ENCODE data around the gene EIF3K. TPM values are rescaled to one million over a fixed set of nuclear protein-coding genes. Genes with fewer than 3 reads are reported as not detected.

The EIF3K gene
- total RNA-seq, 4 donors from 2014 or later, result 392 to 489 (median 414) TPM

- no peaks in the 10 kb centered on the region for H3K27me3 ChIP-seq
- no peak for TF ChIP-seq EP300 (IDR thresholded peaks at IDR 0.05)
- peak overlapping the region; percentile 95 to 97 (median 96) for H3K27ac ChIP-seq
- no peaks in the 10 kb centered on the region for H3K36me3 ChIP-seq
- no peaks in the 10 kb centered on the region for H3K9me3 ChIP-seq
- no peak for ATAC-seq
- H3K4me3 ChIP-seq, result peak overlapping the region; percentile 97 to 99
- WGBS, 2 donors (ENCODE audit: low coverage in 1 of 2), result 0 to 1% methylated on average over 19 of the region's 19 CpGs
- peaks cover 5 to 53% (median 17%) of the 10 kb centered on the region in 3 donors for H3K4me1 ChIP-seq
Observed at GRCh38 chr19:38647966-38648768, 29.2 kb downstream of the EIF3K start.

- ATAC-seq, result no peak
- 0 to 1% methylated on average over 10 to 13 of the region's 13 CpGs for WGBS, 2 donors (ENCODE audit: low coverage in 1 of 2)
- H3K4me1 ChIP-seq, result peaks cover 7 to 60% (median 18%) of the 10 kb centered on the region in 3 donors
Observed at GRCh38 chr19:38648769-38649304, 29.8 kb downstream of the EIF3K start.

GRCh38 chr19:38649305-38650171, 30.6 kb downstream of the EIF3K start:
- ATAC-seq, result no peak
- no peak for TF ChIP-seq POLR2A (IDR thresholded peaks at IDR 0.05)
- peak; percentile 25 for TF ChIP-seq POLR2AphosphoS5 (IDR thresholded peaks at IDR 0.05)
- TF ChIP-seq CTCF (IDR thresholded peaks at IDR 0.05), result no peak
- TF ChIP-seq EP300 (IDR thresholded peaks at IDR 0.05), result no peak
- Histone ChIP-seq H3K36me3 (no peaks in the 10 kb centered on the region), H3K27ac (peak overlapping the region; percentile 95 to 97 (median 96)), H3K9me3 (no peaks in the 10 kb centered on the region), H3K4me3 (peak overlapping the region; percentile 97 to 99), H3K27me3 (no peaks in the 10 kb centered on the region), H3K4me1 (peaks cover 11 to 67% (median 25%) of the 10 kb centered on the region in 3 donors)
- WGBS, 2 donors (ENCODE audit: low coverage in 1 of 2), result 13 to 15% methylated on average over 8 to 14 of the region's 15 CpGs

More at GRCh38 chr19:38648769-38649304, 29.8 kb downstream of the EIF3K start:
- peak overlapping the region; percentile 97 to 99 for H3K4me3 ChIP-seq
- peak overlapping the region; percentile 95 to 97 (median 96) for H3K27ac ChIP-seq
- H3K36me3 ChIP-seq, result no peaks in the 10 kb centered on the region
- H3K9me3 ChIP-seq, result no peaks in the 10 kb centered on the region
- TF ChIP-seq CTCF (IDR thresholded peaks at IDR 0.05) (no peak), POLR2A (IDR thresholded peaks at IDR 0.05) (no peak), POLR2AphosphoS5 (IDR thresholded peaks at IDR 0.05) (no peak), EP300 (IDR thresholded peaks at IDR 0.05) (no peak)
- H3K27me3 ChIP-seq, result no peaks in the 10 kb centered on the region

- Histone ChIP-seq H3K36me3 (no peaks in the 10 kb centered on the region), H3K4me3 (peak overlapping the region; percentile 97 to 99), H3K27ac (peak overlapping the region; percentile 95 to 97 (median 96)), H3K9me3 (no peaks in the 10 kb centered on the region), H3K27me3 (no peaks in the 10 kb centered on the region), H3K4me1 (peaks cover 11 to 75% (median 31%) of the 10 kb centered on the region in 3 donors)
- 13 to 43% methylated on average over 3 to 5 of the region's 8 CpGs for WGBS, 2 donors (ENCODE audit: low coverage in 1 of 2)
- TF ChIP-seq EP300 (IDR thresholded peaks at IDR 0.05) (no peak), POLR2A (IDR thresholded peaks at IDR 0.05) (no peak)
- ATAC-seq, result no peak
Observed at GRCh38 chr19:38650172-38650775, 31.3 kb downstream of the EIF3K start.

GRCh38 chr19:38650911-38651584, 32.1 kb downstream of the EIF3K start:
- TF ChIP-seq EP300 (IDR thresholded peaks at IDR 0.05) (no peak), POLR2AphosphoS5 (IDR thresholded peaks at IDR 0.05) (peak; percentile 92), CTCF (IDR thresholded peaks at IDR 0.05) (peak in 2 of 4 experiments; percentile 41 to 45)
- no peaks in the 10 kb centered on the region for H3K9me3 ChIP-seq
- no peaks in the 10 kb centered on the region for H3K27me3 ChIP-seq
- H3K27ac ChIP-seq, result peak overlapping the region; percentile 95 to 97 (median 96)
- H3K4me3 ChIP-seq, result peak overlapping the region; percentile 97 to 99
- ATAC-seq, result peak; percentile 37
- H3K4me1 ChIP-seq, result peaks cover 11 to 82% (median 33%) of the 10 kb centered on the region in 3 donors
- WGBS, 2 donors (ENCODE audit: low coverage in 1 of 2), result 10 to 25% methylated on average over 2 to 4 of the region's 12 CpGs
- H3K36me3 ChIP-seq, result no peaks in the 10 kb centered on the region
